HG03565 (cell line): ENCODE data around the gene LAMP2.
A peak's percentile ranks its signal among the peaks of the same experiment; 100 is the strongest.
"Not testable (repeated sequence)": the region's sequence is repeated elsewhere in the genome, so short reads cannot be mapped to it uniquely, and the experiment has no call there.

Source experiments
- ATAC-seq: cut with Tn5 transposase; IDR thresholded peaks from one replicate; pipeline ENCODE4 v1.9.1; 2021; ENCODE audit warnings: mild to moderate bottlenecking, moderate library complexity; ENCODE audit not compliant: unreplicated experiment

The LAMP2 gene

GRCh38 chrX:120468825-120469525, at the start of gene LAMP2:
TSS of gene LAMP2 (minus strand) at chrX:120469296. CDS start at chrX:120469169, 127 bp downstream.
- ATAC-seq, result peak; percentile 96

- ATAC-seq, result no peak
These were observed 48.8 kb upstream of the LAMP2 start for GRCh38 chrX:120517936-120518335.

GRCh38 chrX:120514236-120514635, 45.1 kb upstream of the LAMP2 start:
- no peak for ATAC-seq

GRCh38 chrX:120512627-120513026, 43.5 kb upstream of the LAMP2 start:
- ATAC-seq, result no peak

- ATAC-seq, result no peak
These were observed 43.1 kb upstream of the LAMP2 start for GRCh38 chrX:120512222-120512621.

GRCh38 chrX:120504569-120504968, 35.5 kb upstream of the LAMP2 start:
- no peak for ATAC-seq

- ATAC-seq, result no peak
These were observed 30.4 kb upstream of the LAMP2 start for GRCh38 chrX:120499301-120500072.

- not testable (repeated sequence) for ATAC-seq
These were observed 21.0 kb upstream of the LAMP2 start for GRCh38 chrX:120490119-120490518.

GRCh38 chrX:120486786-120487185, 17.7 kb upstream of the LAMP2 start:
- no peak for ATAC-seq

- ATAC-seq, result peak; percentile 55
These were observed 16.8 kb upstream of the LAMP2 start for GRCh38 chrX:120485638-120486520.

- ATAC-seq, result no peak
These were observed 16.2 kb upstream of the LAMP2 start for GRCh38 chrX:120485315-120485637.

GRCh38 chrX:120477453-120477852, 8.4 kb upstream of the LAMP2 start:
- no peak for ATAC-seq

- no peak for ATAC-seq
These were observed 7.6 kb upstream of the LAMP2 start for GRCh38 chrX:120476714-120477113.

GRCh38 chrX:120475447-120475846, 6.4 kb upstream of the LAMP2 start:
- not testable (repeated sequence) for ATAC-seq

- no peak for ATAC-seq
These were observed 5.0 kb upstream of the LAMP2 start for GRCh38 chrX:120474085-120474484.

GRCh38 chrX:120469657-120470056, 561 bp upstream of the LAMP2 start:
- not testable (repeated sequence) for ATAC-seq

GRCh38 chrX:120468479-120468824, 644 bp downstream of the LAMP2 start:
- ATAC-seq, result no peak

- no peak for ATAC-seq
These were observed 1.0 kb downstream of the LAMP2 start for GRCh38 chrX:120468071-120468470.

- no peak for ATAC-seq
These were observed 4.7 kb downstream of the LAMP2 start for GRCh38 chrX:120464411-120464810.

- no peak for ATAC-seq
These were observed 5.9 kb downstream of the LAMP2 start for GRCh38 chrX:120463241-120463640.

GRCh38 chrX:120462370-120462769, 6.7 kb downstream of the LAMP2 start:
- no peak for ATAC-seq

- no peak for ATAC-seq
These were observed 9.8 kb downstream of the LAMP2 start for GRCh38 chrX:120459309-120459708.
